MV-4-11 (cell line): Measurements from ENCODE around the gene CCDC186.
A peak's percentile ranks its signal among the peaks of the same experiment; 100 is the strongest.

Experiments
- DNase-seq: peaks from one replicate; lab custom pipeline; 2025; lab: John Stamatoyannopoulos, UW

Gene CCDC186

DNA sequence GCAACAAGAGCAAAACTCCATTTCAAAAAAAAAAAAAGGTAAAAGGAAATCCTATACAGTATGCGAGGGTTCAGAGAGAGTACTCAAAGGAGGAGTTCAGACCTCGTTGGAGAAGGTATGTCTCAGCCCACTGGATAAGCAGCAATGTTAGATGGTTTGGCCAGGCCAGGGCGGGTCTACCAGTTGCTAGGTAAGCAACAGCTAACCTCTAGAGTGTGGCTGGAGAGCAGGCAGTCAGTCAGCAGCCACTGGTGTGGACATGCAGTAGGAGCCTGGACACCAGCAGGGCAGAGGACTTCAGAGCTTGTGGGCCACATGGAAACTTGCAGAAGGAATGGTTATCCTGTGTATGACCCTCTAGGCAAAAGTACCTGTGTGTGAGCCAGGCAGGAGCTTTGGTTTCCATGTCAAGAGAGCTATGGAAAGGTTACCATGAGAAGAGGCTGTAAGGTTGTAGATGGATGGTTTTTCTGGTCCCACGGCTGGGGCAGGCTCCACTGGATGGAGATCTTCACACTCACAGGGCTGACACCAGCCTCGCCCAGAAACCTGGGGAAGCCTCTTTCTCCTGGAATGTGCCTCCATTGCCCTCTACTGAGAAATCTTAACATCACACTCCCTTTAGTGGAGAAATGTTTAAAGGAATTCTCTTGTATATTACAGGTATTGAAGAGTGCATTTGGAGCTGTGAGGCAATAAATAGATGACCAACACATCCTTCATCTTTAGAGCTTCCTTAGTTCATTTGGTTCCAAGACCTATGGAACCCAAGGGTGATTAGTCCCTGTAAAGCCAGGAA is 63.6 kb downstream of the CCDC186 start:
- DNase-seq = no peak

DNA sequence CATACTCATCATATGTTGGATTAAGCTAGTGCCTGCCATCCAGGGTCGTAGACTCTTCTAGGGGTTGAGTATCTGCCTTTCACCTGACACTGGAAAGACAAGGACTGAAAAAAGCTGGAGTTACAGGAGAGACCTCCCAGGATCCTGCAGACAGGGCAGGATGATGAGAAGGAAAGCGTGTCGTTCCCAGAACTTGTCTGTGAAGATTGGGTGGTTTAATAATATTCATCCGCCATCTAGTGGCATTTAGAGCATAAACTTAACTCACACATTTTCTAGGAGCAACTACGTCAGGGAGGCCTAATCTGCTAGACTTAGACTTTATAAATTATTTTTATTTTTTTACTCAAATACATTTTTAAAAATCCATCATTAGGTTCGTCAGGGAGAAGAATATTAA is 70.7 kb downstream of the CCDC186 start:
- peak; percentile 44 for DNase-seq

DNA sequence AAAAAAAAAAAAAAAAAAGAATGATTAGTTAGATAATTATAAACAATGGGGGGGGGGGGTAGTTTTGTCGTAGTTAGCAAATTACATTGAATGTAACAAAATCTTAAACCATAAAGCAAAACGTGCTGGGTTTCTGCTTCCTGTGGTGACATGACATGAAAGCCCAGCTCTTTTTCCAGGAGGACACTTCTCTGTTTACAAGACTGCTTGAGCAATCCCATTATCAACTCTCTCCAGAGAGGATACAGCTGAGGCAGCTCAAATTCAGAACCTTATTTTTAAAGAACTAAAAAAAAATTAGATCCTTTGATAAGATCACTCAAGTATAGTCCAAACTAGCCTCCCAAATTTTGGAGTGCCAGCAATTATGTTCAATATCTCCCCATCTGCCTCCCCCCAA is 71.7 kb downstream of the CCDC186 start:
- DNase-seq = peak; percentile 75

DNA sequence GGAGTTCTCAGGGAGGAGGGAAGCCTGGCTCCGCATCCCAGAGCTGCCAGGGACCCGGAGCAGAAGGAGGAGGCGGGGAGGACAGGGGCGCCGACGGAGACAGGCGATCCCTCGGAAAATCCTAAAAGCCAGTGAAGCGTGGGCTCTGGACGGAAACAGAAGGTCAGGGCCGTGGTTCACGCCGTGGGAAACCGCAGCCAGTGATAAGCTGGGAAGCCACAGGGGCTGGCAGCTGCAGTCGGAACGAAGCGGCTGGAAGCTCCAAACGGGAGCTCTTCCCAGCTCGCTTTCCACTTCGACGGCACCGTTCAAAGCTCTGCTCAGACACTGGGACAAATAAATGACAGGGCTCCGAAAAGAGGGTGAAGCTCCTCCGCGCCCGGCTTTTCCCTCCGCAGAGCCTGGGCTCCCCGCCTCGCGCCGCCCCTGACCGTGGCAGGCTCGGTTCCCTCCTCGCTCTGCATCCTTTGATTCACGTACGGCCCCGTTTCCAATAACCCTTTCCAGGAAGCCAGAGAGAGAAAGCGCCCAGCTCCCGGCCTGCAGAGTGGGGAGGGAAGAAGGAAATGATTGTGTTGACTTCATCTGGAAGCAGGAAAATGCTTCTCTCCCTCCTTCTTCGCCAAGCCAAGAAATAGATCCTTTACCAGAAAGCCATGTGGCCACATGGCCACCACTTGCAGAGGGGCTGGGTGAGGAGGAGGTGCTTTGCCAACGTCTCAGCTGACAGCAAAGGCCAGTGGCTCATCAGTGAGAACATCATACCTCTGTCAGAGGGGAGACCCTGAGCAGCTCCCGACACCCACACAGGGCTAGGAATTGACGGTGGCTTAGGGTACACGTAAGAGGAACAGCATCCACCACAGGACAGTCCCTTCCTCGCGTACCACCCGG is 72.9 kb downstream of the CCDC186 start:
- peak; percentile 57 for DNase-seq

DNA sequence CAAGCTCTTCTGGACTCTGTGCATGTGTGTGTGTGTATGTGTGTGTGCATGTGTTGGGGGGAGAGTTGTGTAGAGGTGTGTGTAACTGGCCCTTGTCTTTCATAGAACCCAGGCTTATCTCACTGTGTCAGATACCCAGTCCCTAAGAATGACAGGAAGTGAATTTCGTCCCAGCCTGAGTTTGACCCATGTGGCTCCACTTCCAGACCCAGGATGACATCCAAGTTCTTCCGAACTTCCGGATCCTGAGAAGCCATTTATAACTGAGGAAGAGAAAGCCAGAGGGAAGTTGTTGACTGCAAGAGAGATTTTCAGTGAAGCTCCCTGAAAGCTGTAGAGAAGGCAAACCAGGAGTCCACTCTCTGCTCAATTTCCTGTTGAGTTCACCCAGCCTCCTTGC is 77.1 kb downstream of the CCDC186 start:
- DNase-seq = no peak

DNA sequence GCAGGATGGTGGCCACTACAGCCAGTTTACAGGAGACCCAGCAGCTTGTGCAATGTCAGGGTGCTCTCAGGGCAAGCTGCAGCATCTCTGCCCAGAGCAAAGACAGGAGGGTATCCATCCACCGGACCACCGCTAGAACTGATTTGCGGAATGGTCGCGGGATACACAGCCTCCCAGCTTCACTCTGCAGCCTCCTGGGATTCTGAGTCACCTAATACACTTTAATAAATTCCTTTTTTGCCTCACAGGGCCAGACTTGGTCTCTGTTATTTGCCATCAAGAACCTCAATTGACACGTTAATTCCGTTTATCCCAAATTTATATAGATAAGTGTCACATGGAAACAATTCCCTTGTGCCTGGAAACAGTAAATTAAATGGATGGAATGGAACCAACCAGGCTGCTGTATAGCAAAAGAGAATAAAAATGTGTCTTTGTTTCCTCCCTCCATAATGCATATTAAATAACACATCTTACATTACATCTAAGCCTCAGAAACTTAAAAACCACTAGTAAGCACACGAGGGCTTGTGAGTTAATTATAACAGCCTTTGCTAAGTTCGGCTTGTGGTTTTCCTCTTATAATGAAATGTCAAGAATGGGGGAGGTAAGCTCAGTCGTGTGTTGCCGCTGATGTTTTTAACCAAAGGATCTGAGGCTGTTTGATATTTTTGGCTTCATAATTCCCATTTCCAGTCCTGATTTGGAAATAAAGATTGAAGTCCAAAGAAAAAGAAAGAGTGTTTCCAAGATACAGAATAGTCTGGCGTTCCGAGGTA is 78.3 kb downstream of the CCDC186 start:
- DNase-seq = peak; percentile 83

DNA sequence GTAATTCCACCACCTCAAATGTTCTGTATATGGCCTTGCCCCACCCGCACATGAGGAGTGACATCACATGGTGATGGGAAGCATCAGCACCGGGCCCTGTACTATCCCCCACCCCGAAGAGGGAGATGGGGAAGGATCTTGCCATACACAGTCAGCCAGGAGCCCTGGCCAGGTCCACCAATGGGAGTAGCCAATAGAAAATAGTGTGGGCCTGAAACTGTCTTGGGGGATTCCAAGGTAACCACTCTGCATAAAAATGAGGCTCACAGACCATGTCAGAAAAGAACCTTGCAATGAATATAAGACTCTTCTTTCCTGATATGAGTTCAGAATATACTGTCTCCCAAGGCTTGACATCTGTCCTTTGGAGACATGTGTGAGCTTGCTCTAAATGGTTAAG is 79.2 kb downstream of the CCDC186 start:
- no peak for DNase-seq

DNA sequence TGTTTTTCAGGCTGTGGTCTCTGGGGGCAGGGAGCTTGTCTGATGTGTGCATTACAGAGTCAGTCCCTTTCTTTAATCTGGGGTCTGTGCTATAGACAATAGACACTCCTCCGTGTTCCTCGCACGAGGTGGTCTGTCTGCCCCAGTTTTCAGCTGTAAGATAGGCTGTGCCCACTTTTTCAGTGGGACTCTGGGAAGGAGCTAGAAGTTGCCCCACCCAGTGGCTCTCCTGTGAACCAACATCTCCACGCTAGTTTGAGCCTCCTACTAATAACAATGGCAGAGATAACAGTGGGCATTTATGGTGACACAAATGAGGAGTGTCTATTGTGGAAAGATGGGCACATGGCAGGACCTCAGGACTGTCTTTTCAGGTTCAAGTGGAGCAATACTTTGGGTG is 86.3 kb downstream of the CCDC186 start:
- DNase-seq = no peak

DNA sequence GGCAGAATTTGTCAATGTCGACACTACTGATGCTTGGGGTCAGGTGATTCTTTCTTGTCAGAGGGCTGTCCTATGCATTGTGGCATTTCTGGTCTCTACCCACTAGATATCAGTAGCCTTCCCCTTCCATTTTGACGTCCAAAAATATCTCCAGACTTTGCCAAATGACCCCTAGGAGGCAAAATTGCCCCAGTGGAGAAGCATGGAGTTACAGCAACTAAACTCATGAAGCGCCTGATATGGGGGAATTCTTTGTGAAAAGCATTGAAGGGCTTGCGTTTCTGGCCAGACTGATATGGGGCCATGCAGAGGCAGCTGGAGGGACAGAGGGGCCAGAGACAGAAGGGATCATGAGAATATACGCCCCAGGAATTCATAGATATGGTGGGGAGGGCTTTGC is 86.7 kb downstream of the CCDC186 start:
- DNase-seq = no peak

DNA sequence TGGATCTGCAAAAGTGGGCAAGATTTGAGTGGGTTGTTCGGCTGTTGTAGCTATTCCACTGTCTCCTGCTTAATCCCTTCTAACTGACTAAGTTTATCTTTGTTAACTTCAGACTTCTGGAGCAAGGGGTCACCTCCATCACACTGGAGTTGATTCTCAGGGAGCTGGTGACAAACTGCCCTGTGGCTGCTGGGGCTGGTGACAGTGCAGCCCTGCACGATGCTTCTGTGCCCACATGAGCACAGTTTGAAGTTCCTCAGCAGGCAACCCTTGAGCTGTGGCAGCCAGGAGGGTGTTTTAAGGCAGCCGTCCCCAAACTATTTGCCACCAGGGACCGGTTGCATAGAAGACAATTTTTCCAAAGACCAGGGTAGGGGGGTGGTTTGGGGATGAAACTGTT is 89.8 kb downstream of the CCDC186 start:
- DNase-seq = no peak

DNA sequence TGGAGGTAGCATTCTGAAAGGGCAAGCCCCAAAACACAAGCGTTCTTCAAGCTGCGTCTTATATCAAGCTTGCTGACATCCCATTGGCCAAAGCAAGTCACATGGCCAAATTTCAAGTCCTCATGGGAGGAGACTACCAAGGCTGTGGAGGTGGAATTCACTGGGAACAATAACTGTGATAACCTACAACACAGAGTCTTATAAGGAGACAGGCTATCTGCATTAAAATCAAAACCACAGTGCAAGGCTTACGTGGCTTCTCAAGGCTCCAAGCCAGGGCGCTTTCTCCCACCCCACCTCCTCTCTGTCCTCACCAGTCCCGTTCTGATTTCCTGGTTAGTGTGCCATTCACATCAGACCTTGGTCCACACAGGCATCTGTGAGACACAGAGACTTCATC is 91.0 kb downstream of the CCDC186 start:
- DNase-seq = no peak

DNA sequence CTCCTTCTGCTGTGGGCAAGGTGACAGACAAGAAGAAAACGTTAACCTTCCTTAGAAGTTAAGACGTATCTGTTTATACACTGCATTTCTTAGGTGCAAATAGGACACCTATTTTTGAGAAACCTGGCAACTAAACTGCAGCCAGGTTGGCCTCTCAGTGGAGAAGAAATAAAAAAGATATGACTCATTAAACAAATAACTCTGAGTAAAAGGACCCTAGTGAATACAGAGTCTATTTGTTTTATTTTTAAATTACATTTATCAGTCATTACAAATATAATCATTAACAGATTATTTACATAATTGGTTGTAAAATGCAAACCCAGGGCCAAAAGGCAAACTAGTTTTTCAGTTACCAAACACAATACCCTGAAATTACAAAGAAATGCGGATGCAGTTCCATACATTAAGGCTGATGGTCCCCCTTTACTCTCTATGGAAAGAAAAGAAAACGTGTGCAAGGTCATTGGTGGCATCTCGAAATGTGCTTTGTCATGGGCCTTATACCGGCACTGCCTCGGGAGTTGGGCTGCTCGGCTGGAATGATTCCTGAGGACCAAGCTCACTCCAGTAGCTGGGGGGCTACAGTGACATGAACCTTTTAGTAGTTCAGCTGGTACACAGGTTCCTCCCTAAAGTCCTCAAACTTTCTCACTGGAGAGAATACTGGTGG is 92.0 kb downstream of the CCDC186 start:
- no peak for DNase-seq

DNA sequence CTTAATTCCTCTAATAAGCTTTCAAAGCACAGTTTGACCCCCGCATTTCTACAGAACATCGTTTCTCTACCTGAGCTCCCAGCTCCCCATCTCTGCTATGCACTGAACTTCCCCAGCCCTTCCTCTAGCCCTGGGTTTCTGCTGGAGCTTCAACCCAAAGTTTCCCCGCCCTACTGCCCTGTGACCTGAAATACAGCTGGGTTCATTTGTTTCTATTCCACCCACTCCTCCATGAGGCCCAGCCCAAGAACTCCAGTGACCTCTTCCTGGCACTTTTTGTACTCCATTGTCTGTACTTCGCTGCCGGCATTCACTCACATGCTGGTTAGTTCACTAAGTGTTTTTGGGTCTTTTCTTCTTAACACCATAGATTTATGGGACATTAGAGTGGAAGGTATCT is 94.6 kb downstream of the CCDC186 start:
- no peak for DNase-seq

DNA sequence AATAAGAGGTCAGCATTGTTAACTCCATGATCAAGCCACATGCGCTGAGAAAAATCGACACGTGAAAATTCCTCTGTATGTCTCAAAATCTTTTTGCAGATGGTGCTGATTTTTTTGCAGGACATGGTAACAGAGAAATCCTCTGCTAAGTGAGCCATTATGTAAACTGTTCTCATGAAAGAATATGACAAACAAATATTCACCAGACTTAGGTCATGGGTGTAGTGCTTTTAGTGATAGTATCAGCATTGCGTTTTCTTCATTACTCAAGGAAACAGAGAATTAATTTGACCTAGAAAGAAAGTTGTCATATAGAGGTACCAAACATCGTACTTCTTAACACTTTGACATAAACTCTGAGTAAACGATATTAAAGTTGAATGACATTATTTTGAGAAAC is 95.7 kb downstream of the CCDC186 start:
- DNase-seq = no peak

DNA sequence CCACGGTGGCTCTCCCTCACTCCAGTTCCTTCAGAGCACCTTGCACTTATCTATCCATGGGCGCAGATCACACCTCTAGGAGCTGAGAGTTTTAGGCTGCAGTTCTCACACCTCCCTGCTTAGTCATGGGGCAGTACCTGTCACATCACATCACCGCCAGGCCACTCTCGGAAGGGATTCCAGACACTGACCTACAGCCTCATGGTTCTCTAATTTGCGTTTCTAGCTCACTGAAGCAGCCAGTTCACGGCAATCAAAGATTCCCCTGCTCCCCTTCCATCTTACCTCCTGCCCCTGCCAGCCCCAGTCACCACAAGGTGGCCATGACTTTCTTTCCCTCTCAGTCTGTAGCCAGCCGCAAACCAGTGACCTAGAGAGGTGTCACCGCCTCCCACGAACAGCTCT is 96.2 kb downstream of the CCDC186 start:
- no peak for DNase-seq

DNA sequence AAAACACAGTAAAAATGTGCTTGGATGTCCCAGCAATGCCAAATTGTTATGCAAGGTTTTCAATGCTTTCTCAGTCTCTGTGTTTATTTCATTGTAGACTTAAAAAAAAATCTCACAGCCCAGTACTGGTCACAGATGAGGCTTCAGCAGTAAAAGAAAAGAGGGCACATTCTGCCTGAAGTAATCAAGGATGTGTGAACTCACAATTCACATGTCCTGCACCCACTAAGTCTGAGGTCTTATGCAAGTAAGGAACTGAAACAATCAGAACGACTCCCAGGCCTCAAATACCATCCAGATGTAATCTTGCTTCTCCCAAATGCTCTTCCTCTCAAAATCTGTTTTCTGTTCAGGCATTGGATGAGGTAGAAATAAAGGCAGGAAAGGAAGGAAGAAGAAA is 96.7 kb downstream of the CCDC186 start:
- peak; percentile 90 for DNase-seq

DNA sequence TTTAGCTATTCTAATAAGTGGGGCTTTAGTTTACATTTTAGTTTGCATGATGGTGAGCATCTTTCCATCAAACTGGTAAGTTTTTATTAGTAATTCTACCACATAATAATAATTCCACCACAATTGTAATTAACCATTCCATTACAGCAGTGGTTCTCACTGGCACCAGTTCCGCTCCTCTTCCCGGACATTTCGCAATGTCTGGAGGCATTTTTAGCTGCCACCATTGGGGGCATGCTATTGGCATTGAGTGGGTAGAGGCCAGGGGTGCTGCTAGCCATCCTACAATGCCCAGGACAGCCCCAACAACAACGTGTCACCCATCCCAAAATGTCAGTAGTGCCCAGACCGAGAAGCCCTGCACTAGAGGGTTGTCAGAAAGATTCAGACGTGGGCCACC is 98.9 kb downstream of the CCDC186 start:
- no peak for DNase-seq

DNA sequence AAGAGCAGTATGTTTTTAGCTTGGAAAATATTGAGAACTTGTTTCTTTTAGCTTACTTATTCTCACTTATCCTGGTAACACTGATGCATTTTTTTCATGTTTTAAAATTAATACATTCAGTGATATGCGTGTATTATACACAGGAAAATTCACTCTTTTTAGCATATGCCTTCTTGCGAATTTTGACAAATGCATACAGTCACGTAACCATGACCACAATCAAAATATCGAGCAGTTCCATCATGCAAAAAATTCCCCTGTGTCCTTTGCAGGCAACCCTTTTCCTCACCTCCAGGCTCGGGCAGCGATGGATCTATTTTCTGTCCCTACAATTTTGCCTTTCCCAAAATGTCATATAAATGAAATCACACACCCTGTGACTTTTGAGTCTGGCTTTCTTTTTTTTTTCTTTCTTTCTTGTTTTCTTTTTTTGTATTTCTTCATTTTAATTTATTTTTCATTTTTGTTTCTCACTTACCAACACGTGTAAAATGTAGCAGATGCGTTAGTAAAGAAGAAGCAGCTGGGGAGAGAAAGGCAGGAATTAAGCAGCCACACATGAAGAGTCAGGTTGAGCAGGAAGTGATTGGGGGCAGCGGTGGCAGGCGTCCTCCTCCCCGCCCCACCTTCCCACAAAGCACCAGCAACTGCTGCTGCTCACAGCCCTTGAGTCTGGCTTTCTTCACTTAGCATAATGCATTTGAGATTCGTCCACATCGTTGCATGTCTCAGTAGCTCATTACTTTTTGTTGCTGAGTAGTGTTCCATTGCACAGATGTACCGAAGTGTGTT is 100.4 kb downstream of the CCDC186 start:
- DNase-seq = peak; percentile 32

DNA sequence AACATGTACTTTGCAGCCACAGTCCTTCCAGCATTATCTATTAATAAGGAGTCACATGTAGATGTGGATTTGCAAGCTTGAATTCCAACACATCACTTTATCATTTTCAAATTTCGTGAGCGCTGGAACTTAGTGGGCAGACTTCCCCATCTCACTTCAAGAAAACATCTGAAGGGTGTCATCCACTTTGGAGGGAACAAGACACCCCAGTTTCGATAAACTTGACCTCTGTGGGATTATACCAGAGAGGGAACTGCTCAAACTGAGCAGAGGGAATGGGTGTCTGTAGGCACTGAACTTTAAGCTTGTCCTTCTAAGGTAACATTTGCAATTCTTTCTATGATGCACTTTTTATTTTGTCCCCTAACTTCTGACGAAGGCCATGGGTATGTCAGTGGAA is 102.8 kb downstream of the CCDC186 start:
- DNase-seq = peak; percentile 80
